ENCODE measurements around the gene RIMS4. TPM values are rescaled to one million over a fixed set of nuclear protein-coding genes. Genes with fewer than 3 reads are reported as not detected.

The RIMS4 gene
- total and polyA plus RNA-seq, 7 donors, result 0.01 to 0.73 (median 0.16) TPM

GRCh38 chr20:44720997-44721784 lies 89.2 kb downstream of the RIMS4 start:
- ATAC-seq (peak in 2 of 4 donors; percentile 23 to 59), DNase-seq (peak in 1 of 2 donors; percentile 66)
- Histone ChIP-seq H3K9me3 (no peaks in the 10 kb centered on the region), H3K4me3 (no peak overlapping the region), H3K27ac (no peak overlapping the region), H3K27me3 (ENCODE audit: insufficient read depth in 3 of 3, low read length in 2 of 3) (no peaks in the 10 kb centered on the region), H3K4me1 (peaks cover under 1% of the 10 kb centered on the region), H3K36me3 (ENCODE audit: insufficient read depth in 1 of 2, low read depth in 1 of 2) (no peaks in the 10 kb centered on the region)
- intact Hi-C loops (cut with DNase I), result no loop called here
- TF ChIP-seq CTCF (IDR thresholded peaks at IDR 0.05), result no peak
- 67 to 79% (median 67%) methylated on average over 11 of the region's 11 CpGs for WGBS, 3 donors

GRCh38 chr20:44720621-44720996 lies 89.7 kb downstream of the RIMS4 start:
- intact Hi-C loops (cut with DNase I), result no loop called here
- H3K4me3 ChIP-seq, result no peak overlapping the region
- peak in 3 of 4 donors; percentile 38 to 57 (median 47) for ATAC-seq
- H3K27ac ChIP-seq, result no peak overlapping the region
- WGBS, 3 donors, result 39 to 56% (median 48%) methylated on average over 7 of the region's 7 CpGs
- no peaks in the 10 kb centered on the region for H3K27me3 ChIP-seq (ENCODE audit: insufficient read depth in 3 of 3, low read length in 2 of 3)
- H3K9me3 ChIP-seq, result no peaks in the 10 kb centered on the region
- H3K4me1 ChIP-seq, result peaks cover 6% of the 10 kb centered on the region
- TF ChIP-seq CTCF (IDR thresholded peaks at IDR 0.05), result no peak
- peak in 1 of 2 donors; percentile 37 for DNase-seq
- H3K36me3 ChIP-seq (ENCODE audit: insufficient read depth in 1 of 2, low read depth in 1 of 2), result no peaks in the 10 kb centered on the region

- WGBS, 3 donors, result 91 to 95% (median 93%) methylated on average over 18 to 19 of the region's 19 CpGs
- Histone ChIP-seq H3K27me3 (ENCODE audit: insufficient read depth in 3 of 3, low read length in 2 of 3) (no peaks in the 10 kb centered on the region), H3K4me3 (no peak overlapping the region), H3K27ac (no peak overlapping the region), H3K36me3 (ENCODE audit: insufficient read depth in 1 of 2, low read depth in 1 of 2) (no peaks in the 10 kb centered on the region), H3K9me3 (no peaks in the 10 kb centered on the region), H3K4me1 (peaks cover 11% of the 10 kb centered on the region)
- intact Hi-C loops (cut with DNase I), result no loop called here
- no peak for TF ChIP-seq CTCF (IDR thresholded peaks at IDR 0.05)
- ATAC-seq, result no peak
- DNase-seq, result peak in 1 of 2 donors; percentile 29
These were observed 90.5 kb downstream of the RIMS4 start for GRCh38 chr20:44719841-44720240.

- intact Hi-C loops (cut with DNase I), result no loop called here
- Histone ChIP-seq H3K4me3 (no peak overlapping the region), H3K4me1 (peaks cover 24% of the 10 kb centered on the region), H3K27ac (no peak overlapping the region), H3K36me3 (ENCODE audit: insufficient read depth in 1 of 2, low read depth in 1 of 2) (no peaks in the 10 kb centered on the region), H3K27me3 (ENCODE audit: insufficient read depth in 3 of 3, low read length in 2 of 3) (no peaks in the 10 kb centered on the region), H3K9me3 (no peaks in the 10 kb centered on the region)
- DNase-seq (peak in 1 of 2 donors; percentile 64), ATAC-seq (no peak)
- TF ChIP-seq CTCF (IDR thresholded peaks at IDR 0.05), result no peak
- 75 to 89% (median 80%) methylated on average over 10 of the region's 10 CpGs for WGBS, 3 donors
These were observed 92.4 kb downstream of the RIMS4 start for GRCh38 chr20:44717986-44718385.
